ENCODE data around the gene CXCL12.

Gene CXCL12

DNA sequence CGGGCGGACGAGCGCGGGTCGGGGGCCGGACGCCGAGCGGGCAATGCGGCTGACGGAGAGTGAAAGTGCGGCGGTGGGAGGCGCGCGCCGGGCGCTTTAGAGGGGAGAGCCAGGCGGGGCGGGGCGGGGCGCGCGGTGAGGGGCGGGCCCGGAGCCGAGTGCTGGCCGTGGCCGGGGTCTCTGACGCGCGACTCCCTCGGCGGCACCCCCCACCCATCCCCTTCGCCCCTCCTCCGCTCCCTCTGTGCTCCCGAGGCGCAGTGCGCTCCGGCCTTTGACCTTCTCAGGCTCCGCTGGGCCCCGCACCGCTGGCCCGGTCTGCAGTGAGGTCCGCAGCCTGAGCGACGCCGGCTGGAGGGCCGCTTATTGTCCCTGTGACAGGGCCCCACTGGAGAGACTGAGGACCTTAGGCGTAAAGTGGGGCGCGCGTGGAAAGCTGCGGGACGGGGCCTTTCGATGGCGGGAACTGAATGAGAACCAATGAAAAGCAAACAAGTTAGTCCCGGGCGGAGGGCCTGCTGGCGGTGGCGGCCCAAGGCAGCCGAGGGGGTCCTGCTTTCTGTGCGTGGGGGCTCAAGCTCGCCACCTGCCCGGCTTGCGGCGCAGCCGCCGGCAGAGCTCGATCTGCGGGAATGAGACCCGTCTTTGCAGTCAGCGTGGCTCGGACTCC lies at the start of gene CXCL12:
CXCL12 (minus strand) TSS at position 72 of the 670 bp plus-strand sequence. CDS start 92 bp downstream, outside the sequence.
- DNase-seq (ENCODE audit: low read depth in 2 of 3, low spot score in 1 of 3), result no peak

DNA sequence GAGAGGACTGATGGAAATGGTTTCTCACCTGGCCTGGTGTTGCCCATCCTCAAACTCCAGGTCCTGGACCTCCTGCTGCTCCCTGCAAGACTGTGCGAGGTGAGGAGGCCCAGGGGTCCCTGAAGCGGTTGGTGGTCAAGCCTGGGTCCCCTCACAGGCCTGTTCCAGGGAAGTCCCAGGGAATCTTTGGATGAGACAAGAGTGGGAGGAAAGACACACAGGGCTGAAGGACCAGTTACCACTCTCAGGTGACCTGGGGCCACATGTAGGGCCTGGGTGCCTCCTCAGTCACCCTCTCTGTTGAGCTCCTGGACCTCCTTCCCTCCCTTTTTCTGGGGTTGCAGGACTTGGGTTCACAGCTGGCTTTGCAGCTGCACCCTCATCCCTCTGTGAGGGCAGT lies 42.6 kb upstream of the CXCL12 start:
- no peak for DNase-seq (ENCODE audit: low read depth in 2 of 3, low spot score in 1 of 3)

DNA sequence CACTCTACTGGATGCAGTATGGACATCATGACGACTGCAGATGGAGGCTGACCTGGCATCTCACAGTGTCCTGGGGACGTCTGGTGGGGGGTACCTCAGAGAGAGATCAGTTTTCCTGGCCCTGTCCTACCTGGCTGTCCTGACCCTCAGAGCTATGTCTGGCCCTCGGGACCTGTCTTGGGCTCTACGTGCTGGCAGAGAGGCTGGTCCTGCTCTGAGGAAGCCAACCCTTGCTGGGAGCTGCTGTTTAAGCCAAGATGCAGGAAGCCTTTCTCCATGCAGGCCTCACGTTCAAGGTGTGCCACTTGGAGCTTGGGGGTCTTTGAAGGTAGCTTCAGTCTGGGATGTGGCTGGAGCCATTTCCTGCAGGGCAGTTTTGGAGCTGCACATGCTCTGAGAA lies 42.1 kb upstream of the CXCL12 start:
- no peak for DNase-seq (ENCODE audit: low read depth in 2 of 3, low spot score in 1 of 3)

DNA sequence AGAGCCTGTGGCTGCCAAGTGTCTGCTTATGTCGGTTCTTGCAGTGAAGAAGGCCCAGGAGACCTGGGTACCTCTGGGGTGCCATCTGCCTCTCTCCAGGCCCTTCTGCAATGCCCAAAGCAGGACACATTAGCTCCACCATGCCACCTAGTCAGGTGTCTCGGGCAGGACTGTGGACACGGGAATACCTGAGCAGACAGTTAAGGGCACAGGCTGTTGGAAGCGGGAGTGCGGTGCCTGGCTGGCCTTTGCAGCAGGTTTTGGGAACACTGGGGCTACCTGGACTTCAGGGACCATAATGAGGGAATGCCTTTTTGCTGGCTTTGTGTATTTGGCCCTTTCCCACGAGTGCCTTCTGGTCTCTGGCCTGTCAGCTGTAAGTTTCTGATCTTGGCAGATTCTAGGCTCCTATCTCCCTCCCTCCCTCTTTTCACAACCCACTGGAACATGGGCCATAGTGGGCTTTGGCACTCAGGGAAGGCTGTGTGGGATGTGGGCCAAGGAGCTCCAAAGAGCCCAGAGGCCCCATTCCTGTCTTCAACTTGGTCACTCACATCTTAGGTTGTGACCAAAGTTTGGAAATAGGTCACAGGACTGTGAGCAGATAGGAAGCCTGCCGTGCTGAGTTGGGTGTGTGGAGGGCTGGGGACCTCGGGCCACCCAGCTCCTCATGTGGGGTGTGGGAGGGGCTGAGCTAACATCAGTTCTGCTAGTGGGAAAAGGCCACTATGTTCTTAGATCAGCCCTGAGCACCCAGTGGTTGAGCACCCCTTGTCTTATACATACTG lies 41.5 kb upstream of the CXCL12 start:
- DNase-seq (ENCODE audit: low read depth in 2 of 3, low spot score in 1 of 3), result no peak

DNA sequence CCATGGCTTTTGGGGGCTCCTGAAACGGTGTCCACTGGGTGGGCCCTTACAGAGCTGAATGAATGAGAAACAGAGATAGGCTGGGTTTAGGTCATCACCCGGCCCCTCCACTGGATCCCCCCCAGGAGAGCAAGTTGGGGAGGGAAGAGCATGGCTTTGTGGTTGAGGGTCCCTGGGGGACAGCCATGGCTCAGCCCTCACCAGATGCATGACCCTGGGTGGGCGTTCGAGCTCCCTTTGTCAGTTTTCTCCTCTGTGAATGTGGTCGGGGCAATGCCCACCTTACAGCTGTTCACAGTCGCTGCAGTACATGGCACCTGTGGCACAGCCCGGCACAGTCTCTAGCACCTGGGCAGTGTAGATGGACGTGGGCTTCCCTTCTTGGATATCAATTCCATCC lies 40.6 kb upstream of the CXCL12 start:
- no peak for DNase-seq (ENCODE audit: low read depth in 2 of 3, low spot score in 1 of 3)

DNA sequence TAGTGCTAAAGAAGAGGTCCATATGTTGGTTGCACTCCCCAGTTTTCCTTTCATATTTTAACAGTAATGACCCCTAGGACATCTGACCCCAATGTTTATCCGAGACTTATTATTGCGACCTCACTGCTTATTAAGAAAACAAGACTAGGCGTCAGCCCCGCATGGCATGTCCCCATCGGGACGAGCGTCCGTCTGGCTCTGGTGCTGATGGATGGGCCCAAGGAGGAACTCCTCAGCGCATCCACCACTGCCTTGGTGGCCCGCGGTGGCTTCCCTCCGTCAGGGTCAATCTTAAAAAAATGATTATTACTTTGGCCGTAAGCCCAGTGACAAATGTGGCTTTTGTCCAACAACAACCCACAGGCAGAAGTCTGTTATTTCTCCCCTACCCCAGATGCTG lies 40.1 kb upstream of the CXCL12 start:
- DNase-seq (ENCODE audit: low read depth in 2 of 3, low spot score in 1 of 3), result no peak

DNA sequence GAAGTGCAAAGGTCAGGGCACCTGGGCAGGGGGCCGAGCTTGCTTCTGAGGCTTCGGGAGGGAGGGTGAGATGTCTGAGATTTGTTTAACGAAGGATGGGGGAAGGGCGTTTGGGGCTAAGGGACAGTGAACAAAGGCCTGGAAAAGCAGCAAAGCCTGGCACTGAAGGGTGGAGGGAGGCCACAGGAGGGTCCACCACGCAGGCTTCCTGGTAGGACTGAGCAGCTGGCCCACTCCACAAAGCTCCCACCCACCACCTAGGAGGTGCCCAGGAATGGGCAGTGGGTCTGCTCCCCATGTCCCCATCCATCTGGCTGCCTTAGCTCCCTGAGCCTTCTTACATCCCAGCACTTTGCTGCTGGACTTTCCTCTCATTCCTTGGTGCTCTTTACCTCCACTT lies 39.4 kb upstream of the CXCL12 start:
- DNase-seq (ENCODE audit: low read depth in 2 of 3, low spot score in 1 of 3), result no peak

DNA sequence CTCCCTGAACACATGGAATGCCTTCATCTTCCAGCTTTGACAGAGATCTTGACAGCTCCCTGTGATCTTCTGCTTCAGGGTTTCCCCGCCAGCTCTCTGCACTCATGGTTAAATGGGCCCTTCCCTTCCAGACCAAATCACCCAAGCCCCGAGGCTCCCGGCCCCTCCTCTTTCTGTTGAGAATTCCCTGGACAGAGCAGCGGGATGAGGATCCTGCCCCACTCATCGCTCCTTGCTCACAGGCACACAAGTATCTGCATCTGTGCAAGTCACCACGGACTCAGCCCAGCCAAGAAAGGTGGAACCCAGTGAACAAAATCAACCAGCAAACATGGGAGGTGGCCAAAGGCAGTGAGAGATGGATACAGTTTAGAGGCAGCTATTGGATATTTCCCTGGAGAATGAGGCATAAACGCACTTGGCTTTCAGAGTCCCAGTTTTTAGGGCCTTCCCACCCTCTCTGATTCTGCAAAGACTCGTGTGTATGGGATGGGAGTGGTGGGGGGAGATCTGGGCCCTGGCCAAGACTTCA lies 37.7 kb upstream of the CXCL12 start:
- DNase-seq (ENCODE audit: low read depth in 2 of 3, low spot score in 1 of 3), result no peak

DNA sequence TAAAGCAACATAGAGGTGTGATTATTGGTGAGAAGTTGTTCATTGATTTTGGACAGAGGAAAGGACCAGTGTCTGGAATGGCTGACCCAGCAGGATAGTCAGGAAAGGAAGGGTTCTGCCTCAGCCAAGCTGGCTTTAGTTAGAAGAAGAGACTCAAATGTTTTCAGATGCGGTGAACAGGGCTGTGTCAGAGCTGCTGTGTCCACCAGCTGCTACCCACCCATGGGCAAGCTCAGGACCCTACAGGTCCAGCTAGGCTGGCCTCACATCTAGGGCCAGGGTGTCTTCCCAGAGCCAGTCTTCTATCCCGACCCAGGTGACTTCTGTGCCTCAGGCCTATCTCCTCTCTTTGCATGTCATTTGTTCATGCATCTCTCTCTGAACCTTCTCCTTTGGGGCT lies 37.3 kb upstream of the CXCL12 start:
- no peak for DNase-seq (ENCODE audit: low read depth in 2 of 3, low spot score in 1 of 3)

DNA sequence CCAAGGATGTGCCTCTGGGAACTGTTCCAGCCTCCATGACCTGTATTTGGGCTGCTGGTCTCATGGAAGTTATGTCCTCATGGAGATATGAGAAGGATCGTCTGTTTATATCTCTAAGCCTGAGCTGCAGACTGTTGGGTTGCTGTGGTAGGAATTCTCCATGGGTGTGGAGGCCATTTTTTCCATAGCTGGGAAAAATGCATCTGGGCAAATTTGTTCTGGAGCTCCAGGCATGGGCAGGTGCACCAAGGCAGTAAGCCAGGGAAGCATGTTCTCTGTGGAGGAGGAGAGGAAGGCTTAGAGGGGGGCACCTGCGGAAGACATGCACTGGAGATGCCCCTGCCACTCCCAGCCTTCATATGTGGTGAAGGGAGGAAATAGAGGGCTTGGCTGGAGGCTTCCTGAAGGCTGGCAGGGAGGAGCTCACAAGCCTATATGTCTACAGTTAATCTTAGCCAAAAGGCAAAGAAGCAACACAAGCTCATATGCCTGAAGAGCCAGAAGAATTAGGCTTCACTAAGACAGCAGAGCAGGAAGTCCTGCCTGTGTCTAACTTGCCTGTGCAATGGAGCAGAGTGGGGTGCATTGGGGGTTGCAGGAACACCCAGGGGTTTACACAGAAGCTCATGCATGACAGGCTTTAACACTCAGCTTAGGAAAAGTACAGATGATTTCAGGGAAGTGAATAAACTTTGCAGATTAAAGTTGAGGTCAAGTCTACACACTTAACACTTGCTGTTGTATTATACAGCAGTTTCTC lies 35.1 kb upstream of the CXCL12 start:
- no peak for DNase-seq (ENCODE audit: low read depth in 2 of 3, low spot score in 1 of 3)

DNA sequence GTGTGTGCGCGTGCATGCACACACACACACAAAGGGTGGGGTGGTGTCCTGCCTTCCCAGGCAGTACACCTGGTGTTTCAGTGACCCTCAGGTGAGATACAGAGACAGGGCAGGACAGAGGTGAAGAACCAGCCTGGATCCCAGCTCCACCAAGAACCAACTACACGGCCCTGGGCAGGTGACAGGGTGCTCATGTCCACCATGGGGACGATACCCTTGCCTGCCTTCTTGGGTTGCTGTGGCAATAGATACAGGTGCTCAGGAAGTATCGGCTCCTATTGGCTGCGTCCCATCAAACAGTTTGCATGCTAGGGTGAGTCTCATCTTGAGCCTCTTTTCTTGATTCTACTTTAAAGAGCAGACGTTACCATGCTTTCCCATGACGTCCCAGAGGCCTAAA lies 33.7 kb upstream of the CXCL12 start:
- DNase-seq (ENCODE audit: low read depth in 2 of 3, low spot score in 1 of 3), result no peak

DNA sequence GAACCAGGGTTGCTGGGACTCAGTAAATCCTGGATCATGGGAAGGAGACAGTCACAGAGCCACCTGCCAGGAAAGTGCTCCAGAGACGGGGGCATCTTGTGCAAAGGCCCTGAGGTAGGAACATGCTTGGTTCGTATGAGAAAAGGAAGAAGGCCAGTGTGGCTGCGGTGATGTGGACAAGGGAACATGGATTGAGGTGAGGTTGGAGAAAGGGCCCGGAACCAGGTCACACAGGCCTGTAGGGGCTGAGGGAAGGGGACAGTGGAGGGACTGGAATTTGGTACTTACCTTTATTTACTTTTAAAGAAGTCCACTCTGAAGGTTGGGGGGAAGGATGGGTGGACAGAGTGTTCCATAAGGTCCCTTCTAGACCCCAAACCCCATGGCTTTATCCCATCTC lies 32.9 kb upstream of the CXCL12 start:
- DNase-seq (ENCODE audit: low read depth in 2 of 3, low spot score in 1 of 3), result no peak

DNA sequence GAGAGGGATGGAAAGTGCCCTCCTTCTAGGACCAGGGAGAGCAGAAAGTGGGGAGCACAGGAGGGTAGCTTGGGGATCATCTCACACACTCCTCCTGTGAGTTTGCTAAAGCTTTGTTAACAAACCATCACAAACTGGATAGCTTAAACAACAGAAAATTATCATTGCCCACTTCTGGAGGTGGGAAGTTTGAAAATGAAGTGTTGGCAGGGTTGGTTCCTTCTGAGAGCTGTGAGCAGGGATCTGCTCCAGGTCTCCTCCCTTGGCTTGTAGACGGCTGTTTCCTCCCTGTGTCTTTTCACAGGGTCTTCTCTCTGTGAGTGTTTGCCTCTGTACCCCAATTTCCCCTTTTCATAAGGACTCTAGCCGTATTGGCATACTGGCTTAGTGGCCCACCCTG lies 32.0 kb upstream of the CXCL12 start:
- no peak for DNase-seq (ENCODE audit: low read depth in 2 of 3, low spot score in 1 of 3)

DNA sequence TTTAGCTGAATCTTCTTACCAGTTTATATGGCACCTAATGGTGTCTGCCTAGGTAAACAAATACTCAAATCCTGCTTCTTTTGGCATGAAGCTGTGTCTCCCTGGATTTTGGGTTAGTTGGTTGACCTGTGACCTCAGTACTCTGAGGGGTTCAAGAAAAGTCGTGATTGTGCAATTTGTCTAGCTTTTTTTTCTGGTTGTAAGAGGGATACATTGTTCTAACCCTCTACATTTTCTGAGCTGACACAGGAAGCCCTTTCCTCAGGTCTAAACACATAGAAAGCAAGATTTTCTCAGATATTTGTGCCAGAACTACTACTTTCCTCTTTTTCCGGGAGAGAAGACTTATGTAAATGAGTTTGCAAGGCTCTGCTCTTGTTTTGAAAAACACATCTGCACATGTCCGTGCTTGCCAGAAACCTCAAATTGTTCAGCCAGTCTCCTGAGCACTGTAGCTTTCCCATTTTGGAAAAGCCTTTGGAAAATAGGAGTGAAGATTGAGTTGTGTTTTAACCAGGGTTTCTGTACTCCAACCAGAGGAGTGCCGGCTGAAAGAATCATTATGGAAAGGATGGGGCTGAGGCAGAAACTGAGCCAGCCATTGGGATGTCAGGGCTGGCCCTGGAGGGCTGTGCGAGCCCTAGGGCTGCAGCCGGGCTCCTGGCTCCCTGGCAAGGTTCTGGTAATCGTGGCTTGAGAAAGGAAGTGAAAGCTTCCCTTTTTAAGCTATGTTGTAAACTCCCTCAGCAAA lies 31.3 kb upstream of the CXCL12 start:
- DNase-seq (ENCODE audit: low read depth in 2 of 3, low spot score in 1 of 3), result no peak

DNA sequence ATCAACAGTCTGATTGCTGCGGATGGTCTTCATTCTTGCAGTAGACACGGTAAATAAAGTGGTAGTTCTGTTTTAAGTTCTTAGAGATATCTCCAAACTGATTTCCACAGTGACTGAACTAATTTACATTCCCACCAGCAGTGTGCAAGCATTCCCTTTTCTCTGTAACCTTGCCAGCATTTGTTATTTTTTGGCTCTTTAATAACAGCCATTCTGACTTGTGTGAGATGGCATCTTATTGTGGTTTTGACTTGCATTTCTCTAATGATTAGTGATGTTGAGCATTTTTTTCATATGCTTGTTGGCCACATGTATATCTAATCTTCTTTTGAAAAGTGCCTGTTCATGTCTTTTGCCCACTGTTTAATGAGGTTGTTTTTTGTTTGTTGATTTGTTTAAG lies 30.2 kb upstream of the CXCL12 start:
- no peak for DNase-seq (ENCODE audit: low read depth in 2 of 3, low spot score in 1 of 3)

DNA sequence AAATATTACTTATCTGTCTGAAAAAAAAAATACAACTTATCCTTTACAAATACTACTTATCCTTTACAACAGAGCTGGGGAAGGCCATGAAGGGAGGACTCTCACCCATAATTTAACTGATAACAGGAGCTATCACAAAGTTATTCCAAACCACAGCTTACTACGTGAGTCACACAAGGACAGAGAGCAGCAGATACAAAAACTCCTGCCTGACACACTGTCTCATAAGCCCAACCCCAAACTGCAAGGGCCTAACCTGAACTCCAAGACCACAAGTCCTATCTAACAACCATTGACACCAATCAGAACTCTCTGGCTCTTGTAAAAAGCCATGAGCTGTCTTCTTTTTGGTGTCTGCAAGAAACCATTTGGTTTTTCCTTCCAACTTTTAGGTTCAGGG lies 28.5 kb upstream of the CXCL12 start:
- no peak for DNase-seq (ENCODE audit: low read depth in 2 of 3, low spot score in 1 of 3)

DNA sequence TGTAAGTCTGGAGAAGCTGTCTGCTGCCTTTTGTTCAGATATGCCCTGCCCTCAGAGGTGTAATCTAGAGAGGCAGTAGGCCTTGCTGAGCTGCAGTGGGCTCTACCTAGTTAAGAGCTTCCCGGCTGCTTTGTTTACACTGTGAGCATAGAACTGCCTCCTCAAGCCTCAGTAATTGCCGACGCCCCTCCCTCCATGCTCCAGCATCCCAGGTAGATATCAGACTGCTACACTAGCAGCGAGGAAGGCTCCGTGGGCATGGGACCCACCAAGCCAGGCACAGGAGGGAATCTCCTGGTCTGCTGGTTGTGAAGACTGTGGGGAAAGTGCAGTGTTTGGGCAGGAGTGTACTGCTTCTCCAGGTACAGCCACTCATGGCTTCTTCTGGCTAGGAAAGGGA lies 26.4 kb upstream of the CXCL12 start:
- DNase-seq (ENCODE audit: low read depth in 2 of 3, low spot score in 1 of 3), result no peak

DNA sequence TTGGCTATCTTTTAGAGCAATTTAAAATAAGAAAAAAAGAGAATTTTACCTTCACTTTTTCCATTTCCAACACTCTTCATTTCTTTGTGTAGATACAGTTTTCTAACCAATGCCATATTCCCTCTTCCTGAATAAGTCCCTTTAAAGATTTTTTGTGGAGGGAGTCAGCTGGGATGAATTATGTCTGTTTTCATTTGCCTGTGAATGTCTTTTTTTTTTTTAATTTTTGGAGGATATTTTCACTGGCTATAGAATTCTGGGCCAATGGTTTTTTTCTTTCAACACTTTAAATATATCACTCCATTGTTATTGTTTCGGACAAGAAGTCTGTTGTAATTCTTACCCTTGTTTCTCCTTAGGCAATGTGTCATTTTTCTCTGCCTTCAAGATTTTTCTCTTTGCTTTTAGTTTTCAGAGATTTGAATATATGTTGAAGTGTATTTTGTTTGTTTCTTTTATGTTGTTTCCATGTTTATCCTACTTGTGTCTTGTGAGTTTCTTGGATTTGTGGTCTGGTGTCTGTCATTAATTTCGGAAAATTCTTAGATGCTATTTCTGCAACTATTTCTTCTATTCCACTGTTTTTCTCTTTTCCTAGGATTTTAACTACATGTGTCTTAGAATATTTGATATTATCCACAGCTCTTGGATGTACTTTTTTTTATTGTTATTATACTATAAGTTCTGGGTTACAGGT lies 20.0 kb upstream of the CXCL12 start:
- no peak for DNase-seq (ENCODE audit: low read depth in 2 of 3, low spot score in 1 of 3)

DNA sequence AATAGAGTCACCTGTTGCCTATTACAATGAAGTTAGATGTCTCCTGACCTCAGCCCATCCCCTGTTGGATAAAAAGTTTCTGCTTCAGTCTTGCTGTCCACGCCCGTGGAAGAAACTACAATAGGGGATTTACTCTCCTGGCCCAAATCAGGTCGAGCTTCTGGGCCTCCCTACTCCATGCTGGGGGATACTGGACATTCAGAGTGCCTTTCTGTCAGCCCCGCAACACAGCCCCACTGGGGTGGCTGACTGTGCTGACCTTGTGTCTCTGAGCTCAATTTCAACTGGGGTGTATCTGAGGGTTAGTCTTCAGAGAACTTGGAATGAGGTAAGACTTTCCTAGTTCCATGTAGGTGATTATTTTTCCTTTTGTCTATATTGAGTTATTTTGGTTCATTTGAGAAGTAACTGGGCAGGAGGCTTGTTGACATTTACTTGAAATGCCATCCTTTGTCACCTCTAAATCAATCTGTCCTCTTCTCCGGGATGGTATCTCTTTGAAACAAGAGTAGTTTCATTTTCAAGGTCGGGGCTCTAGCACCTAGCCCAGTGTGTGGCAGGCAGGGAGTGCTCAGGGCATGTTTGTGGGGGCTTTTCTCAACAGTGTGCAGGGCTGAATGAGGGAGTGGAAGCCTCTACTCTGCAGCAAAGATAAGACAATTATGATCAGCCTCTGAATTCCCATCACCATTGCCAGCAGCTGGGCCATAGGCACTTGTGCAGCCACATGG lies 17.7 kb upstream of the CXCL12 start:
- DNase-seq (ENCODE audit: low read depth in 2 of 3, low spot score in 1 of 3), result no peak

DNA sequence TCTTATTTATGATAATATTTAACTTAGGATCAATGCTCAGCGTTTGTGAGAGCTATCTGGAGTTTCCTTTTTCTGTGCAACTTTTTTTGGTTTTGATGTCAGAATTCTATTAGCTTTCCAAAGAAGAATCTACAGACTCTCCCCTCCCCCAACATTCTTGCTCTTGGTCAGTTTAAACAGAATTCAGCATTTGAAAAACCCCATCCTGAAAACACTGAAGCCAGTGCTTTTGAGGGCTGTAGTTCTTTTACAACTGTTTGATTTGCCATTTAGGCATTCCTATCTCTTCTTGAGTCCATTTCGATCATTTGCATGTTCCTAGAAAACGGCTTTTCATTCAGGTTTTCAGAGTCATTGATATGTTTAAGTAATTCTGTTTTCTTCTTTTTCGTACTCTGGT lies 15.6 kb upstream of the CXCL12 start:
- no peak for DNase-seq (ENCODE audit: low read depth in 2 of 3, low spot score in 1 of 3)
